IPS-15b (cell line): ENCODE data around the gene ZAR1L.

ENCODE experiments used
- H3K27me3 ChIP-seq: one replicate; pipeline ENCODE4 v1.6.1; 2013; ENCODE audit warnings: low read length; ENCODE audit not compliant: control insufficient read depth, insufficient read depth
- H3K36me3 ChIP-seq: one replicate; pipeline ENCODE4 v1.6.1; 2013; ENCODE audit warnings: low read length; ENCODE audit not compliant: control insufficient read depth, insufficient read depth
- H3K4me1 ChIP-seq: one replicate; pipeline ENCODE4 v1.6.1; 2013; ENCODE audit warnings: mild to moderate bottlenecking, low read length; ENCODE audit not compliant: control insufficient read depth, insufficient read depth
- H3K4me3 ChIP-seq: one replicate; pipeline ENCODE4 v1.5.1; 2013; ENCODE audit warnings: low read depth, low read length
- H3K9ac ChIP-seq: one replicate; pipeline ENCODE4 v1.6.1; 2013; ENCODE audit warnings: low read depth, mild to moderate bottlenecking, low read length
- H3K9me3 ChIP-seq: one replicate; pipeline ENCODE4 v1.6.1; 2013; ENCODE audit warnings: mild to moderate bottlenecking, low read length; ENCODE audit not compliant: control insufficient read depth, insufficient read depth

The ZAR1L gene

DNA sequence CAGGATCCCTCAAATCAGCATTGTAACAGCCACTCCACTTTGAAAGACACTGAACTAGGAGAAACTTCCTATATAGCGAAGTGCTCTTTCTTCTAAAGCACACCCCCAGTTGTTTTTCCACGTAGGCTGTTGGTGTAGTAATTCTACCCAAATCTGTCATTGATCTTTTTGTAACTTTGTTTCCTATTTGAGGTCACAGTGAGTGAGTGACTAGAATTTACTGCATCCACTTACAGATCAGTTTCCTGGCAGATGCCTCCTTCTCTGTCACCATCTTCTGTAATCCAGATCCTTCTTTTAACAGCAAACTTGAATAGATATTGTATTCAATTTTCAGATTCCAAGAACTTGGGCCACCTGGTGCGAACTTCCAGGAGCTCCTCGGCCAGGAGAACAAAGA lies 15.3 kb downstream of the ZAR1L start:
- no peaks in the 10 kb centered on the region for H3K9me3 ChIP-seq
- no peaks in the 10 kb centered on the region for H3K4me1 ChIP-seq
- H3K4me3 ChIP-seq = no peak overlapping the region
- no peak overlapping the region for H3K9ac ChIP-seq
- H3K36me3 ChIP-seq = no peaks in the 10 kb centered on the region
- H3K27me3 ChIP-seq = no peaks in the 10 kb centered on the region

DNA sequence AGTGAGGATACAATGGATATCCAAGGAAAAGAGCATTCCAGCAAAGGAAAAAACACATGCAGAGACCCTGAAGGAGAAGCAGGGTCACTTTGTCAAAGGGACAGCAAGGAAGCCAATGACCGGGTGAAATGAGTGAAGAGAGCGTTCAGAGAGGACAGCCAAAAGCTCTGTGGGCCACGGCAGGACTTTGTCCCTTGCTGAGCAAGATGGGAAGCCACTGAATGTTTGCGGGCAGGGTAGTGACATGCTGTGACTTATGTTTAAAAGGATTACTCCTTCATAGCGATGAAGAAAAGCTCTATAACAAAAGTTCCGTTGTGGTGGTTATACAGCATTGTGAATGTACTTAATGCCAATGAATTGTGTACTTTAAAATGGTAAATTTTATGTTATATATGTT lies 16.5 kb downstream of the ZAR1L start:
- no peak overlapping the region for H3K9ac ChIP-seq
- no peaks in the 10 kb centered on the region for H3K27me3 ChIP-seq
- H3K36me3 ChIP-seq = no peaks in the 10 kb centered on the region
- H3K4me3 ChIP-seq = no peak overlapping the region
- H3K9me3 ChIP-seq = no peaks in the 10 kb centered on the region
- H3K4me1 ChIP-seq = no peaks in the 10 kb centered on the region

DNA sequence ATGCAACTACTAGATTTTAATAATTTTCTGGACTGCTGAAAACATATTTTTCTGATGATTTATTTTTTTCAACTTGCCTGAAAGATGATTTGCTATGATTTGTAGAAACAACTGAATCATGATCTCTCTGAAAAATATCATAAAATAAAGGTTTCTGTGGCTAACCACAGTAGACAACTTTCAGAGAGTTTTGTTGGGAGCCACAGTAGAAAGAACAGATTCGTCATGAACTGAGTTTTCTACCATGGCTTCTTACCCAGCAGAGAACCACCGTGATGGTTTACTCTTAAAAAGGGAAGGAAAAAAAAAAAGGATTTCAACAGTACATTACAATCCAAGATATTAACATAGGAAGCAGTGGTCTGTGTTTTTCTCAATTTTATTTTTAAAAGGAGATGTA lies 18.0 kb downstream of the ZAR1L start:
- no peaks in the 10 kb centered on the region for H3K9me3 ChIP-seq
- H3K4me3 ChIP-seq = no peak overlapping the region
- H3K36me3 ChIP-seq = no peaks in the 10 kb centered on the region
- H3K9ac ChIP-seq = no peak overlapping the region
- no peaks in the 10 kb centered on the region for H3K27me3 ChIP-seq
- H3K4me1 ChIP-seq = no peaks in the 10 kb centered on the region

DNA sequence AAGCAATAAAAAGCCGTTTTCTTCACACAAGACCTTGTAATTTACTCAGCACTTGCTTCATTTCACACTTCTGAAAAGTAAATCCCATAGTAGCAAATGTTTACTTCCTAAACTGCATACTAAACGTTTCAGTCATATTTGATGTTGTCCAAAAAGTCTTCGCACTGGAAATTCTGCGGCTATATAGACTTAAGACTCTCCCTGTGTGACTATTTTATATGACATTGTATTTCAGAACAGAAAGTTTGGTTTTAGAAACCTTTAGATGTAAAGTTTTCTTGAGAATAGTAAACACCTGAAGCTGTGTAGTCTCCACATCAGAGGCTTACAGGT lies 29.6 kb downstream of the ZAR1L start:
- Histone ChIP-seq H3K9ac (no peak overlapping the region), H3K4me3 (no peak overlapping the region)

DNA sequence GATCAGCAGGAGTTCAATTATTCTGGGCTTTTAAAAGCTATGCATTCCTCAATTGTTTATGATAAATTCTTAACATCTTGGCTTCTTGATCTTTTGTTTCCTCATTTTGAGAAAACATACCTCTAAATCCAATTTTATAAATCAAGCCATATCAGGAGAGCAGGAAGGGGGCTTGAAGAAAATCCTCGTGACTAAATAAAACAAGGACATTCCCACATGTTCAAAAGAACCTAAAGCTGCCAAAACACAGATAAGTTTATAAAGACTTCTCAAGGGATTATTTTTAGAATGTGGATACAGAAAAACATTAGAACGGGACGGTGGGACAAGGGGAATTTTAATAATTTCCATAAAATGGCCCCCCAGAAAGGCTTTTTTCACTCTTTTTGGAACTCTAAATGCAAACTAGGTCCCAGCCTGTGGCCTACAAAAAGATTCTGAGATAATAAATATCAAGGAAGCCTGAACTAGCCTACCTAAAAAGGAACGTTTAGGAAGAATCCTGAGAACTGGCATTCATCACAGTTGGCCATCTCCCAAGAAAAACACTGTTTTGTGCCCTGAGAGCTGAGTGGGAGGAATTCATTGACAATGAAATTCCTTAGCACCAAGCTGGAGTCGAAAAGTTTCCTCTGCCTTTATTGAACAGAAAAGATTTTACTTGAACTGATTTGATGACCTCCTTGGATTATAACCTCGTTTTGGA lies 30.1 kb downstream of the ZAR1L start:
- H3K9me3 ChIP-seq = no peaks in the 10 kb centered on the region
- H3K36me3 ChIP-seq = no peaks in the 10 kb centered on the region
- H3K27me3 ChIP-seq = no peaks in the 10 kb centered on the region
- H3K4me3 ChIP-seq = no peak overlapping the region
- no peak overlapping the region for H3K9ac ChIP-seq
- H3K4me1 ChIP-seq = no peaks in the 10 kb centered on the region

More for the DNA sequence above, 29.6 kb downstream of the ZAR1L start:
- no peaks in the 10 kb centered on the region for H3K36me3 ChIP-seq
- H3K9me3 ChIP-seq = no peaks in the 10 kb centered on the region
- H3K27me3 ChIP-seq = no peaks in the 10 kb centered on the region
- H3K4me1 ChIP-seq = no peaks in the 10 kb centered on the region

DNA sequence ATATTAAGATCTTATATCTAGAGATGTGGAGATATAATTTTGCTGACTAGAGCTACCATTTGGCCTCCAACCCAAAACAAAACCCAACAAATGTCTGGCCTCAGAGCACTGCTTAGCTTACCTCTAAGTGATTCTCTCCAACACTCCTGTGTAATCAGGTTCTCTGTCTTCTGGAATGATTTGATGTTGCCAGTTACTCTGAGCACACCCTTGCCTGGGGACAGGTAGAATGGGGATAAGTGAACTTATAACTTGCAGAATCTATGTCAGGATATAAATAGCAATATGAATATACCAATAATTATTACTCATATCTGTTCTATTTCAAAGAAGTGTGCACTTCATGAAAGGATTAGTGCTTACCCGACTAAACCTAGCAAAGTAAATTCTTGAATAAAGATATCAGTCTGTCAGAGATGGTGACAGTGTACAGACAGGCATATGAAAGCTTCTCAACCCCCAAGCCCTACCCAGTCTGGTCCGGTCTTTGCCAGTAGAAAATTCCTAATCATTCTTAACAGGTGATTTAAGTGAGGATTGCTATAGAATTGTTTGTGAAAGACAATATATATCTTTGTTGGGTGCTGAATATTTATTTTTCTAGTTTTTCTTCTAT lies 33.0 kb downstream of the ZAR1L start:
- no peak overlapping the region for H3K4me3 ChIP-seq
- no peaks in the 10 kb centered on the region for H3K36me3 ChIP-seq
- no peaks in the 10 kb centered on the region for H3K27me3 ChIP-seq
- H3K9ac ChIP-seq = no peak overlapping the region
- H3K9me3 ChIP-seq = no peaks in the 10 kb centered on the region
- no peaks in the 10 kb centered on the region for H3K4me1 ChIP-seq

DNA sequence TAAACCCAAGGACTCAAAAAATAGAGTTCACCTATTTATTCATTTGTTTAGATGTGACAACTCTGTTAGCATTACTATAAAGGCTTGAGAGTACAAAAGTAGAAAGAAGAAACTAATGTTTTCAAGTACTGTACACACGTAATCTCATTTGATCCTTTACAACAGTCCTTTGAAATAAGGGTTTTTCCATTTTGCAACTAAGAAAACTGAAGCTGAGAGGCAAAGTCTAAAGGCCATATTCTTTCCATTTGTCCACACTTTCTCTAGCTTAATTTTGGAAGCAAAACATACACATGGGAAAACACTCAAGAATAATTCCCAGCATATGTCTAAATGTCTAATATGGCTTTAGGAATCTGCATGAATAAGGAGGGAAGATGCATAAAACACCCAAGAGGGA lies 34.1 kb downstream of the ZAR1L start:
- Histone ChIP-seq H3K9me3 (no peaks in the 10 kb centered on the region), H3K9ac (no peak overlapping the region), H3K4me1 (no peaks in the 10 kb centered on the region), H3K4me3 (no peak overlapping the region), H3K36me3 (no peaks in the 10 kb centered on the region), H3K27me3 (no peaks in the 10 kb centered on the region)

DNA sequence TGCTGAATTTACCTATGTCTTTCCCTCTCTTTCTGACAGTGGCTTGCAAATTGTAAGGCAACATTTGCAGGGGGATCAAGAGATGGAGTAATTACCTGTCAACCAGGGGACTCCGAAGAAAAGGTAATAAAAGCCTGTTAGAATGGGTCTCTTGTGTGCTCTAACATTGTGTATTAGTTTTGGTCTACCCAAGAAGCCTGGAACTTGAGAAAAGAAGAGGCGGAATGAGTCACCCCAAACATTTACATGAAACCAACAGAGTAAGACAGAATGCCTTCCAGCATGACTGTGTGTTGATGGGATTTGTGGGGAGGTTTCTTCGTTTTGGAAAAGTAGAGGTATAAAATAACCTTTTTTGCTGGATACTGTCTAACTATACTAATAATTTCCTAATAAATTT lies 36.7 kb downstream of the ZAR1L start:
- H3K36me3 ChIP-seq = no peaks in the 10 kb centered on the region
- H3K27me3 ChIP-seq = no peaks in the 10 kb centered on the region
- no peaks in the 10 kb centered on the region for H3K9me3 ChIP-seq
- H3K4me3 ChIP-seq = no peak overlapping the region
- H3K9ac ChIP-seq = no peak overlapping the region
- no peaks in the 10 kb centered on the region for H3K4me1 ChIP-seq

DNA sequence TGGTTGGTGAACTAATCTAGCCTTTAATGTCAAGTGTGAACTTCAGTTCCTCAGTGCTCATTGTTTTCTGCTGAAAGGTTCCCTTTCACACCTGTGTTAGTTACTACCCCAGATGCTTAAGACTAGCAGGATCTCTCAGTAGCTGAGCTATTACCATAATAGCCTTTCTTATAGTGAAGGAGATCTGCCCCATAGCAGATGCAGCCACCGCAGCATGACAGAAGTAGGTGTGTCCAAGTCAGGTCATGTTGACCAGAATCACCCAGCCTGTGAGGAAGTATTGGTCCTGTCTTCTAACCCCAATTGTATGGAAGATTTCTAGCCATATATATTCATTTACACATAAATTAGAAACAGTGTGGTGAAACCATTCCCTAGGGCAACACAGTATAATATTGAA lies 37.3 kb downstream of the ZAR1L start:
- Histone ChIP-seq H3K27me3 (no peaks in the 10 kb centered on the region), H3K4me1 (no peaks in the 10 kb centered on the region), H3K9me3 (no peaks in the 10 kb centered on the region), H3K4me3 (no peak overlapping the region), H3K36me3 (no peaks in the 10 kb centered on the region), H3K9ac (no peak overlapping the region)

DNA sequence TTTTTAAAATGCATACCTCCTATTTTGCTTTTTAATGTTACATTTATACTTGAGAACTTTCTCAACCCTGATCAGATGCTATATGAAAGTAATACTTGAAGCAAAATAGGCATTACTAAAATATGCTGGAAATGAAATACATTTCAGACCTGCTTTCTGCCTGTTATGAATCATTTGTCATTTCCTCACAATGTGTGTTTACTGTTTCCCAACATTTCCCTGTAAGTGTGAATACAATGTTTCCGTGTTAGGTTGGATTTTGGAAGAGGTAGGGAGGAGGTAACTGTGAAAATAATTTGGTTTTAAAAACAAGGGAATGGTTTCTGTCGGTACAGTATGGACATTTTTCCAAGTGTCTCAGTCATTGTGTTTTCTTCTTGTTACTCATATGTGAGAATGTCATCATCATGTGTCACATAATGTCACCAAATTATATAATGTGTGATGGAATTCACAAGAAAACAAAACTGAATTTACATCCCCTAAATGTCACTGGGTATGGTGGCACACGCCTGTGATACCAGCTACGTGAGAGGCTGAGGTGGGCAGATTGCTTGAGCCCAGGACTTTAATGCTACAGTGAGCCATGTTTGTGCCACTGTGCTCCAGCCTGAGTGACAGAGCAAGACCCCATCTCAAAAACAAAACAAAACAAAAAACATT lies 43.0 kb downstream of the ZAR1L start:
- Histone ChIP-seq H3K27me3 (no peaks in the 10 kb centered on the region), H3K9me3 (no peaks in the 10 kb centered on the region), H3K4me1 (no peaks in the 10 kb centered on the region)

DNA sequence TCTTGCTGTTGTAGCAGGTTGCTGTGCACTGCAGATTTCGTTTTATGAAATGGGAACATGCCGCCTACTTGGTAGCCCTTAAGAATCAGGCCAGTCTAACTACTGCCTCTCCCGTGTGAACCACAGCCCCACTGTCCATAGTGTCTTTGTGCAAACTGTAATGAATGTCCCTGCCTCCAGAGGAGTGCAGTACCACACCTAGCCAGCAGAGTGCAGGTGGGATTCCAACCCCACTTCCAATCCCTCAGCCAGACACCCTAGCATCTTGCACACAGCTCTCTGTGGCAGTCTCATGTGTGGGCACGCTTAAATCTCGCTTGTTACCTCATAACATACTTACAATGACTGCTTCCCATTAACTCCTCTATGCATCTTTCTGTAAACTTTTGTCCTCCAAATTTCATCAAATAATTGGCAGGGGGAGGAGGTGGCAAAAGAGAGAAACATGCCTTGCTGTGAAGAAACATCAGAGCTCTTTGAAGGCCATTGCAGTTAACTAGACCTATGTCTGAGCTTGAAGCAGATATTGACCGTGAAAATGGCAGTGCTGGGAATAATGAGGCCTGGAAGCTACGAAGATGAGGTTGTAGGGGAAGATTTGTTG lies 47.2 kb downstream of the ZAR1L start:
- no peaks in the 10 kb centered on the region for H3K27me3 ChIP-seq
- no peak overlapping the region for H3K4me3 ChIP-seq
- no peaks in the 10 kb centered on the region for H3K9me3 ChIP-seq
- H3K4me1 ChIP-seq = no peaks in the 10 kb centered on the region
- H3K9ac ChIP-seq = no peak overlapping the region
- no peaks in the 10 kb centered on the region for H3K36me3 ChIP-seq

More for the DNA sequence above, 43.0 kb downstream of the ZAR1L start:
- Histone ChIP-seq H3K36me3 (no peaks in the 10 kb centered on the region), H3K9ac (no peak overlapping the region), H3K4me3 (no peak overlapping the region)

DNA sequence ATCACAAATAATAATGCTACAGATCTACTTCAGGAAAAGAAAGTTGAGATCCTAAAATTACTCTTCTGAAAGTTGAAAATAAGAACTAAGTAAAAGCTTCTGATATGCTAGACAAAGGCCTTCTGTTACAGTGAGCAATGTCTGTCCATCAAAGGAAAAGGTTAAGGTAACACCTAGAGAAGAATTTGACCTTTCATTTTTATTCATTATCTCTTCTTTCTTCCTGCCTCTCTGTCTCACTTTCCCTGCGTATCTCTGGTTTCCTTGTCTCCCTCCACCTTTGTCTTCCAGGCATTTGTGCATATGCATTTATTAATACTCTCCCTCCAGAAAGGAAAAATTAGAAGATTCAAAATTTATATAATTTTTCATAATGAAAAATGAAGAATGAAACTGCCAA lies 49.0 kb downstream of the ZAR1L start:
- Histone ChIP-seq H3K4me3 (no peak overlapping the region), H3K4me1 (no peaks in the 10 kb centered on the region), H3K36me3 (no peaks in the 10 kb centered on the region), H3K9me3 (no peaks in the 10 kb centered on the region), H3K9ac (no peak overlapping the region), H3K27me3 (no peaks in the 10 kb centered on the region)
